ENCODE measurements around the gene KCNQ2. TPM values are rescaled to one million over a fixed set of nuclear protein-coding genes. Genes with fewer than 3 reads are reported as not detected.

The KCNQ2 gene
- total RNA-seq, 1 donor from 2014 or later, result 354 TPM

GRCh38 chr20:63412889-63413288 lies 59.6 kb downstream of the KCNQ2 start:
- H3K4me1 Mint-ChIP-seq (ENCODE audit: low read depth, unreplicated experiment), result peaks cover 24% of the 10 kb centered on the region
- DNase-seq, result no peak
- H3K36me3 Mint-ChIP-seq (ENCODE audit: unreplicated experiment), result no peaks in the 10 kb centered on the region
- no peak for TF ChIP-seq CTCF (IDR thresholded peaks at IDR 0.05; ENCODE audit: partially characterized antibody, unreplicated experiment)
- H3K4me3 Mint-ChIP-seq (ENCODE audit: unreplicated experiment), result no peak overlapping the region
- peaks cover 22% of the 10 kb centered on the region for H3K9me3 Mint-ChIP-seq (ENCODE audit: unreplicated experiment)
- peak overlapping the region; percentile 24 for H3K27ac Mint-ChIP-seq (ENCODE audit: unreplicated experiment)
- peaks cover 20% of the 10 kb centered on the region for H3K27me3 Mint-ChIP-seq (ENCODE audit: unreplicated experiment)

- Mint-ChIP-seq H3K4me1 (ENCODE audit: low read depth, unreplicated experiment) (peaks cover 19% of the 10 kb centered on the region), H3K27me3 (ENCODE audit: unreplicated experiment) (peaks cover 17% of the 10 kb centered on the region), H3K27ac (ENCODE audit: unreplicated experiment) (peak overlapping the region; percentile 28), H3K4me3 (ENCODE audit: unreplicated experiment) (peak overlapping the region; percentile 13), H3K9me3 (ENCODE audit: unreplicated experiment) (peaks cover 21% of the 10 kb centered on the region), H3K36me3 (ENCODE audit: unreplicated experiment) (no peaks in the 10 kb centered on the region)
- no peak for TF ChIP-seq CTCF (IDR thresholded peaks at IDR 0.05; ENCODE audit: partially characterized antibody, unreplicated experiment)
- no peak for DNase-seq
Observed at GRCh38 chr20:63411898-63412631, 60.4 kb downstream of the KCNQ2 start.

GRCh38 chr20:63411151-63411897 lies 61.1 kb downstream of the KCNQ2 start:
- peaks cover 13% of the 10 kb centered on the region for H3K4me1 Mint-ChIP-seq (ENCODE audit: low read depth, unreplicated experiment)
- H3K27ac Mint-ChIP-seq (ENCODE audit: unreplicated experiment), result peak overlapping the region; percentile 28
- no peak for TF ChIP-seq CTCF (IDR thresholded peaks at IDR 0.05; ENCODE audit: partially characterized antibody, unreplicated experiment)
- H3K27me3 Mint-ChIP-seq (ENCODE audit: unreplicated experiment), result peaks cover 11% of the 10 kb centered on the region
- H3K4me3 Mint-ChIP-seq (ENCODE audit: unreplicated experiment), result no peak overlapping the region
- H3K9me3 Mint-ChIP-seq (ENCODE audit: unreplicated experiment), result peaks cover 16% of the 10 kb centered on the region
- DNase-seq, result no peak
- no peaks in the 10 kb centered on the region for H3K36me3 Mint-ChIP-seq (ENCODE audit: unreplicated experiment)

- H3K9me3 Mint-ChIP-seq (ENCODE audit: unreplicated experiment), result peaks cover 16% of the 10 kb centered on the region
- H3K36me3 Mint-ChIP-seq (ENCODE audit: unreplicated experiment), result no peaks in the 10 kb centered on the region
- TF ChIP-seq CTCF (IDR thresholded peaks at IDR 0.05; ENCODE audit: partially characterized antibody, unreplicated experiment), result no peak
- no peak overlapping the region for H3K4me3 Mint-ChIP-seq (ENCODE audit: unreplicated experiment)
- peaks cover 10% of the 10 kb centered on the region for H3K4me1 Mint-ChIP-seq (ENCODE audit: low read depth, unreplicated experiment)
- no peak overlapping the region for H3K27ac Mint-ChIP-seq (ENCODE audit: unreplicated experiment)
- peaks cover 10% of the 10 kb centered on the region for H3K27me3 Mint-ChIP-seq (ENCODE audit: unreplicated experiment)
- no peak for DNase-seq
Observed at GRCh38 chr20:63409834-63410435, 62.5 kb downstream of the KCNQ2 start.
